GM12878 (cell line): ENCODE results near the gene IL1RAPL1. TPM values are rescaled to one million over a fixed set of nuclear protein-coding genes. Genes with fewer than 3 reads are reported as not detected.

Experiments used
- ATAC-seq: fragments of 200-7000 bp; cut with Tn5 transposase; 3 replicates; pipeline ENCODE4 v1.9.1; 2020; ENCODE audit warnings: mild to moderate bottlenecking, moderate library complexity
- BruUV-seq: library from RNA; stranded (reverse); fragments of 400-500 nt; replicated peaks from 2 replicates; lab custom pipeline; 2021; lab: Mats Ljungman, UMichigan
- CTCF ChIA-PET: fragments of 300-600 bp; sonication (Branson Sonifier 250); formaldehyde crosslinking; extraction: SDS; loops from one replicate; lab custom pipeline; 2021; ENCODE audit warnings: inconsistent platforms; lab: Yijun Ruan, JAX
- POLR2A ChIA-PET: fragments of 350-600 bp; formaldehyde crosslinking; extraction: SDS; loops from one replicate; lab custom pipeline; 2021; ENCODE audit warnings: inconsistent platforms; lab: Charles Lee
- RAD21 ChIA-PET: fragments of 300-600 bp; sonication (Branson Sonifier 250); formaldehyde crosslinking; loops from one replicate; lab custom pipeline; 2023; ENCODE audit warnings: antibody characterized with exemption; ENCODE audit not compliant: unreplicated experiment; lab: Charles Lee
- SMC1A ChIA-PET: fragments of 300-600 bp; sonication (Branson Sonifier 250); formaldehyde crosslinking; loops from one replicate; lab custom pipeline; 2023; ENCODE audit not compliant: unreplicated experiment, uncharacterized antibody; lab: Charles Lee
- DNase-seq: peaks from one replicate; pipeline ENCODE4 v3.0.0-alpha.2; 2011; ENCODE audit warnings: low read depth, low spot score
- FAIRE-seq: peaks from 3 replicates; lab custom pipeline; 2011; peaks lifted over from hg19 to GRCh38; lab: Jason Lieb, UNC
- H2AFZ ChIP-seq: 2 replicates; pipeline ENCODE4 v1.6.0; 2011; ENCODE audit warnings: low read depth, low read length, control low read depth; ENCODE audit not compliant: control insufficient read depth
- H3K27ac ChIP-seq: 2 replicates; pipeline ENCODE4 v1.5.1; 2011; ENCODE audit warnings: control low read depth; ENCODE audit not compliant: control insufficient read depth, insufficient read depth
- H3K27me3 ChIP-seq, 2 experiments: replicated peaks in 1 of 2; 2 replicates each; pipeline versions ENCODE4 v1.6.0 to v1.6.1; 2011; ENCODE audit warnings: low read length in 1 of 2; ENCODE audit not compliant: control insufficient read depth in 2 of 2, insufficient read depth in 2 of 2
- H3K36me3 ChIP-seq, 2 experiments: 2 replicates each; pipeline ENCODE4 v1.5.1; 2011; ENCODE audit warnings: low read length in 1 of 2; ENCODE audit not compliant: control insufficient read depth in 2 of 2, insufficient read depth in 2 of 2
- H3K4me1 ChIP-seq: 2 replicates; pipeline ENCODE4 v1.6.1; 2011; ENCODE audit warnings: mild to moderate bottlenecking, low read length, moderate library complexity, mixed read lengths; ENCODE audit not compliant: control insufficient read depth, insufficient read depth
- H3K4me2 ChIP-seq: 2 replicates; pipeline ENCODE4 v1.6.0; 2011; ENCODE audit warnings: control low read depth; ENCODE audit not compliant: control insufficient read depth, insufficient read depth
- H3K4me3 ChIP-seq: fragments of 200-600 bp; sonication (generic); 2 replicates; pipeline ENCODE4 v1.5.1; 2016
- H3K79me2 ChIP-seq: 2 replicates; pipeline ENCODE4 v1.6.0; 2011; ENCODE audit warnings: low read length; ENCODE audit not compliant: control insufficient read depth, insufficient read depth
- H3K9ac ChIP-seq: 2 replicates; pipeline ENCODE4 v1.8.0; 2011; ENCODE audit warnings: low read length, control low read depth, mixed read lengths; ENCODE audit not compliant: control insufficient read depth, insufficient read depth
- H3K9me3 ChIP-seq: replicated peaks from 3 replicates; pipeline ENCODE4 v1.5.1; 2011; ENCODE audit warnings: mild to moderate bottlenecking, low read length; ENCODE audit not compliant: control insufficient read depth, insufficient read depth
- H4K20me1 ChIP-seq: 2 replicates; pipeline ENCODE4 v1.6.0; 2011; ENCODE audit not compliant: control insufficient read depth, insufficient read depth
- ASH2L ChIP-seq: fragments of 300-600, 200-600 bp; sonication (generic); IDR thresholded peaks from 2 replicates; pipeline ENCODE4 v1.6.1; 2017; ENCODE audit warnings: low read depth, mild to moderate bottlenecking, borderline replicate concordance
- BCL3 ChIP-seq: IDR thresholded peaks from 2 replicates; pipeline ENCODE4 v1.6.1; 2011; ENCODE audit warnings: borderline replicate concordance, low read depth, mild to moderate bottlenecking, moderate library complexity, low read length; ENCODE audit not compliant: insufficient read depth, poor library complexity, severe bottlenecking
- IRF5 ChIP-seq: fragments of 450-650 bp; IDR thresholded peaks from 2 replicates; pipeline ENCODE4 v1.6.1; 2017; ENCODE audit warnings: borderline replicate concordance
- MYC ChIP-seq: IDR thresholded peaks from 2 replicates; pipeline ENCODE4 v1.6.1; 2011; ENCODE audit warnings: mild to moderate bottlenecking, low read length, moderate library complexity, inconsistent platforms; ENCODE audit not compliant: insufficient read depth, insufficient replicate concordance, insufficient read length, severe bottlenecking
- POU2F2 ChIP-seq: IDR thresholded peaks from 3 replicates; pipeline ENCODE4 v1.6.1; 2011; ENCODE audit warnings: low read depth, mild to moderate bottlenecking, low read length, borderline replicate concordance
- PRDM15 ChIP-seq: fragments of 450-650 bp; formaldehyde crosslinking; IDR thresholded peaks from 2 replicates; pipeline ENCODE4 v1.4.0; 2020; ENCODE audit warnings: mild to moderate bottlenecking, moderate library complexity
- RAD21 ChIP-seq: IDR thresholded peaks from 2 replicates; pipeline ENCODE4 v1.6.1; 2011; ENCODE audit warnings: mild to moderate bottlenecking, low read depth, low read length, moderate library complexity; ENCODE audit not compliant: insufficient read depth
- SKIL ChIP-seq: fragments of 450-650 bp; IDR thresholded peaks from 2 replicates; pipeline ENCODE4 v1.6.1; 2017; ENCODE audit warnings: mild to moderate bottlenecking, low read depth, inconsistent platforms; ENCODE audit not compliant: poor library complexity, severe bottlenecking
- ZBTB11 ChIP-seq: fragments of 450-650 bp; formaldehyde crosslinking; IDR thresholded peaks from 2 replicates; pipeline ENCODE4 v1.5.0; 2022; ENCODE audit warnings: mild to moderate bottlenecking, missing genetic modification characterization
- WGBS: methylation state at CpG from one replicate; pipeline ENCODE4 v1.1.6; 2016; ENCODE audit warnings: low lambda C conversion rate; ENCODE audit not compliant: insufficient replicate concordance, insufficient coverage; ENCODE audit errors: missing lambda C conversion rate; 5-methylcytosine and 5-hydroxymethylcytosine counted together
- in situ Hi-C: fragments of 300-500 bp; cut with MboI; formaldehyde crosslinking; loops from 9 replicates; pipeline ENCODE4 v1.14.3; 2018; ENCODE audit warnings: mixed read lengths
- intact Hi-C: fragments of 100-400 bp; cut with micrococcal nuclease; formaldehyde crosslinking; loops from one replicate; pipeline ENCODE4 v1.14.2; 2022; ENCODE audit not compliant: unreplicated experiment
- polyA plus RNA-seq, 11 experiments: library from polyadenylated mRNA; depleted of rRNA in 4 of 11; unstranded in 6 of 11; stranded (reverse) in 5 of 11; fragments of >200 nt; fragmentation: Nextera tagmentation in 4 of 11; fragmentation: Illumina TruSeq in 1 of 11; extraction: Ambion mirVana in 4 of 11; extraction: Trizol in 1 of 11; gene quantifications; 1 replicate in 1 of 11; 2 replicates in 10 of 11; pipeline versions ENCODE4 v1.2.1 to v1.2.3, GENCODE V29; 2011 to 2016; ENCODE audit warnings: inconsistent platforms in 2 of 11, missing spikeins in 2 of 11, low read depth in 1 of 11
- total RNA-seq, 4 experiments: library from RNA; depleted of rRNA in 3 of 4; stranded (reverse); fragments of >200 nt in 3 of 4; fragmentation: Illumina TruSeq in 1 of 4; extraction: Trizol in 1 of 4; gene quantifications; 2 replicates each; pipeline versions ENCODE4 v1.2.1 to v1.2.3, GENCODE V29; 2013 to 2021

Gene IL1RAPL1
- total and polyA plus RNA-seq, 10 of the 15 experiments (the other 5 are each of a cell fraction or from before 2014, with no cell fraction given) = not detected

GRCh38 chrX:29315931-29316330, 728.7 kb downstream of the IL1RAPL1 start:
- ChIA-PET CTCF (no interaction called here), POLR2A (no interaction called here), SMC1A (no interaction called here), RAD21 (no interaction called here)
- H3K9ac ChIP-seq = no peak overlapping the region
- in situ Hi-C loops = no loop called here
- H3K9me3 ChIP-seq = no peaks in the 10 kb centered on the region
- intact Hi-C loops = no loop called here
- WGBS = 1% methylated on average over 3 of the region's 3 CpGs
- ATAC-seq = no peak
- H3K4me1 ChIP-seq = no peaks in the 10 kb centered on the region
- no peak for FAIRE-seq
- DNase-seq = no peak
- H3K27ac ChIP-seq = no peak overlapping the region
- H3K36me3 ChIP-seq = no peaks in the 10 kb centered on the region
- no peak overlapping the region for H3K4me2 ChIP-seq
- H3K27me3 ChIP-seq = no peaks in the 10 kb centered on the region
- no TSS peak for BruUV-seq
- H2AFZ ChIP-seq = no peak overlapping the region
- no peak overlapping the region for H3K4me3 ChIP-seq
- no peaks in the 10 kb centered on the region for H3K79me2 ChIP-seq
- no peaks in the 10 kb centered on the region for H4K20me1 ChIP-seq
- TF ChIP-seq MYC = no peak
- no peak for TF ChIP-seq IRF5
- TF ChIP-seq PRDM15 (CRISPR knock-in tag) = no peak
- no peak for TF ChIP-seq SKIL
- TF ChIP-seq POU2F2 = no peak
- no peak for TF ChIP-seq ASH2L
- no peak for TF ChIP-seq BCL3
- no peak for TF ChIP-seq ZBTB11 (CRISPR knock-in tag)
- no peak for TF ChIP-seq RAD21
